Choroid plexus epithelial cell (primary cell): ENCODE measurements around the gene GCDH.

Experiments
- DNase-seq: peaks from one replicate; pipeline ENCODE4 v3.0.0-alpha.2; 2010; ENCODE audit warnings: low read depth
- H3K4me3 ChIP-seq: 2 replicates; pipeline ENCODE4 v1.5.1; 2011; ENCODE audit warnings: low read depth, mild to moderate bottlenecking, control low read depth, low read length, moderate library complexity
- CTCF ChIP-seq: conservative IDR thresholded peaks from 2 replicates; pipeline ENCODE4 v1.5.1; 2011; ENCODE audit warnings: low read depth, mild to moderate bottlenecking, control low read depth, inconsistent platforms, low read length, moderate library complexity

GCDH gene

GRCh38 chr19:12938779-12939601, 48.0 kb downstream of the GCDH start:
- H3K4me3 ChIP-seq, result peak overlapping the region; percentile 99
- TF ChIP-seq CTCF, result peak; percentile 25
- DNase-seq, result peak; percentile 83

GRCh38 chr19:12939975-12940423, 49.0 kb downstream of the GCDH start:
- DNase-seq, result no peak
- no peak for TF ChIP-seq CTCF
- H3K4me3 ChIP-seq, result peak overlapping the region; percentile 99

- no peak overlapping the region for H3K4me3 ChIP-seq
- TF ChIP-seq CTCF, result no peak
Measured at GRCh38 chr19:12940897-12941296, 49.9 kb downstream of the GCDH start.

GRCh38 chr19:12943437-12944044, 52.6 kb downstream of the GCDH start:
- TF ChIP-seq CTCF, result no peak
- no peak overlapping the region for H3K4me3 ChIP-seq
- no peak for DNase-seq

More at GRCh38 chr19:12940897-12941296, 49.9 kb downstream of the GCDH start:
- no peak for DNase-seq

- H3K4me3 ChIP-seq, result no peak overlapping the region
- no peak for DNase-seq
- TF ChIP-seq CTCF, result no peak
Measured at GRCh38 chr19:12944104-12944674, 53.2 kb downstream of the GCDH start.

GRCh38 chr19:12945479-12946091, 54.6 kb downstream of the GCDH start, which contains the start of gene RAD23A:
TSS of gene RAD23A (plus strand) at chr19:12945862. CDS start at chr19:12945949, 87 bp downstream.
- no peak for TF ChIP-seq CTCF
- peak; percentile 99 for DNase-seq
- peak within 1 kb of the TSS; percentile 85 for H3K4me3 ChIP-seq
